Right lobe of liver (tissue), 6 donors: ENCODE data around the gene ATG7. TPM values are rescaled to one million over a fixed set of nuclear protein-coding genes. Genes with fewer than 3 reads are reported as not detected.

ENCODE experiments used
- ATAC-seq, 4 donors: fragments of 200-7000 bp; cut with Tn5 transposase; one replicate each; pipeline ENCODE4 v1.9.1; 2020; ENCODE audit warnings: mild to moderate bottlenecking in 4 of 4, moderate library complexity in 4 of 4
- DNase-seq, 3 donors: peaks; one replicate each; pipeline ENCODE4 v3.0.0-alpha.2; 2020
- H3K27ac ChIP-seq, 3 donors: fragments of 200-600 bp; one replicate each; pipeline ENCODE4 v1.8.0; 2022
- H3K27me3 ChIP-seq, 2 donors: fragments of 200-600 bp; one replicate each; pipeline ENCODE4 v1.8.0; 2022
- H3K36me3 ChIP-seq, 4 donors: fragments of 200-600 bp; sonication (generic) in 1 of 4; one replicate each; pipeline versions ENCODE4 v1.5.1 to v1.8.0; 2017 to 2022; ENCODE audit warnings: control low read depth in 1 of 4
- H3K4me1 ChIP-seq, 4 donors: fragments of 200-600 bp; sonication (generic) in 1 of 4; one replicate each; pipeline versions ENCODE4 v1.5.1 to v1.8.0; 2017 to 2022; ENCODE audit warnings: control low read depth in 1 of 4
- H3K4me3 ChIP-seq, 3 donors: fragments of 200-600 bp; one replicate each; pipeline ENCODE4 v1.8.0; 2022
- H3K9me3 ChIP-seq, 4 donors: fragments of 200-600 bp; sonication (generic) in 1 of 4; one replicate each; pipeline versions ENCODE4 v1.5.1 to v1.8.0; 2017 to 2022; ENCODE audit warnings: control low read depth in 1 of 4
- POLR2A ChIP-seq: fragments of 450-650 bp; IDR thresholded peaks from one replicate; pipeline ENCODE4 v1.6.1; 2017; ENCODE audit warnings: antibody characterized with exemption, mild to moderate bottlenecking
- WGBS: methylation state at CpG from one replicate; pipeline ENCODE4 v1.1.6; 2018; ENCODE audit warnings: low coverage, low lambda C conversion rate; ENCODE audit not compliant: insufficient coverage; ENCODE audit errors: missing lambda C conversion rate; 5-methylcytosine and 5-hydroxymethylcytosine counted together
- intact Hi-C, 2 donors: fragments of 100-400 bp; cut with DNase I; formaldehyde crosslinking; loops; one replicate each; pipeline versions ENCODE4 v1.11.2 to v1.14.1; 2022
- total RNA-seq, 6 experiments: library from RNA; depleted of rRNA in 2 of 6; stranded (reverse); fragments of >200 nt in 2 of 6; fragmentation: NEBNext Ultra II Directional in 3 of 6; extraction: Animal tissue kit (Norgen Biotek cat#: 25700) in 3 of 6; gene quantifications; one replicate each; pipeline versions ENCODE4 v1.1.0 to v1.2.4, GENCODE V29; 2016 to 2023
- TF ChIP-seq, protein P1 (sequence below), 4 donors: fragments of 200-600 bp in 3 of 4; fragments of 450-650 bp in 1 of 4; IDR thresholded peaks; one replicate each; pipeline versions ENCODE4 v1.5.1 to v1.8.0; 2016 to 2022; ENCODE audit warnings: antibody characterized with exemption in 4 of 4, mild to moderate bottlenecking in 2 of 4
- donor health status: DM: no; HTN: yes; CAD: no.
- donor health status: DM: no; HTN: no; CAD: no.
- donor health status: DM: no; HTN: no; CAD: no.
- donor health status: DM: no; HTN: yes; CAD: no.
- donor health status: DM: no; HTN: yes; CAD: no.

ATG7 gene
- total RNA-seq, 6 experiments from 2014 or later: 13.6 to 21.1 (median 15.8) TPM

DNA sequence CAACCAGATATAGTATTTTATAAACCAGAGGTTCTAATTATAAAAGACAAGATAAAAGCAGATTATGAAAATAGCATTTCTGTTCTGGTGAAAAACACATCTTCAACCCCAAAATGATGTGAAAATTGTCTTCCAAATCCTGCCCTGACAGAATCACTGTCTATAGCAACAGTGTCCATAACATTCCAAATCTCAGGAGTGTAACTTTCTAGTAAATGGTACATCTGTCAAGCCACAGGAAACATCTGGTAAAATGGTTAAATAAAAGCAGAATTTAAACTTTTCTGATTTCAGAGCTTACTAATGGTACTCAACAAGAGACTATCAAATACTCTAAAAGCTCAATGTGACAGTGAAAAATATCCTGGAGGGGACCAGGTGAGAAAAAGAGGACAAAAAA is 311.0 kb downstream of the ATG7 start:
- ATAC-seq (no peak), DNase-seq (no peak)
- Histone ChIP-seq H3K27ac (no peak overlapping the region), H3K27me3 (no peaks in the 10 kb centered on the region), H3K4me3 (no peak overlapping the region), H3K9me3 (no peaks in the 10 kb centered on the region), H3K4me1 (no peaks in the 10 kb centered on the region), H3K36me3 (no peaks in the 10 kb centered on the region)
- TF ChIP-seq, protein P1, sequence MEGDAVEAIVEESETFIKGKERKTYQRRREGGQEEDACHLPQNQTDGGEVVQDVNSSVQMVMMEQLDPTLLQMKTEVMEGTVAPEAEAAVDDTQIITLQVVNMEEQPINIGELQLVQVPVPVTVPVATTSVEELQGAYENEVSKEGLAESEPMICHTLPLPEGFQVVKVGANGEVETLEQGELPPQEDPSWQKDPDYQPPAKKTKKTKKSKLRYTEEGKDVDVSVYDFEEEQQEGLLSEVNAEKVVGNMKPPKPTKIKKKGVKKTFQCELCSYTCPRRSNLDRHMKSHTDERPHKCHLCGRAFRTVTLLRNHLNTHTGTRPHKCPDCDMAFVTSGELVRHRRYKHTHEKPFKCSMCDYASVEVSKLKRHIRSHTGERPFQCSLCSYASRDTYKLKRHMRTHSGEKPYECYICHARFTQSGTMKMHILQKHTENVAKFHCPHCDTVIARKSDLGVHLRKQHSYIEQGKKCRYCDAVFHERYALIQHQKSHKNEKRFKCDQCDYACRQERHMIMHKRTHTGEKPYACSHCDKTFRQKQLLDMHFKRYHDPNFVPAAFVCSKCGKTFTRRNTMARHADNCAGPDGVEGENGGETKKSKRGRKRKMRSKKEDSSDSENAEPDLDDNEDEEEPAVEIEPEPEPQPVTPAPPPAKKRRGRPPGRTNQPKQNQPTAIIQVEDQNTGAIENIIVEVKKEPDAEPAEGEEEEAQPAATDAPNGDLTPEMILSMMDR (IDR thresholded peaks at IDR 0.05): no peak
- no peak for TF ChIP-seq POLR2A
- intact Hi-C loops: no loop called here

DNA sequence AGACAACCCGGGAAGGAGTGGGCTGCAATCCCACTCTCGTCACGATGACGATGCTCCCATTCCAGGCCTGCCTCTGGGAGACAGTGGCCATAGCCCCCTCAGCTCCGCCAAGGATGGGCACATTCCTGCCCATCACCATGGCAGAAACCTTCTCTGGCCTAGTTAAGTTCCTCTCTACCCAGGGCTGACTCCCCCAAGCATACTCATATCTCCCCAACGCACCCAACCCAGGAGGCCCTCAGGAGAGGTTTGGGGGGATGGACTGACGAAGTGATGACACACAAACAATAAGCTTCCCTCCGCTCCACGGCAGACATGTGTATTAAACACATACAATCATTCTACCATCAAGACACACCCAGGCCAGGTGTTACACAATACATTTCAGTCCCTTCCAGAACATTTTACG is 311.4 kb downstream of the ATG7 start:
- Histone ChIP-seq H3K27ac (no peak overlapping the region), H3K4me3 (no peak overlapping the region), H3K4me1 (no peaks in the 10 kb centered on the region), H3K36me3 (no peaks in the 10 kb centered on the region), H3K9me3 (no peaks in the 10 kb centered on the region), H3K27me3 (no peaks in the 10 kb centered on the region)
- intact Hi-C loops: no loop called here
- TF ChIP-seq, protein P1 (IDR thresholded peaks at IDR 0.05): no peak
- no peak for TF ChIP-seq POLR2A
- no peak for ATAC-seq
- 65% methylated on average over 8 of the region's 10 CpGs for WGBS
- no peak for DNase-seq

DNA sequence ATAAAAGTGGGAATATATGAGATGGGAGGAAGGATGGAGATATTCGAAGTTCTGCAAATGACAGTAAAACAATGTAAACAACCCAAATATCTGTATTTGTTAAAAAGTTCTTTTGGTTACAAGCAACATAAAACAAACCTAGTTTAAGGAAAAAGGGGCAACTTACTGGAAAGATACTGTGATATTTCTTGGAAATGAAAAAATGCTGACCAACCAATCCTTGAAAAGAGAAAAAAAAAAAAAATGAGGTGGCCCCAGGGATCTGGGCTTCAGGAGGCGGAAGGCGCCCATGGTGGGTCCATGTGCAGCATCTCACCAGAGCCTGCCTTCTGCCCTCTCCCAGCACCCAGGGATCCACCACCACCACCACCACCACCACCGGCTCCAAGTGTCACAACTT is 312.4 kb downstream of the ATG7 start:
- ATAC-seq (no peak), DNase-seq (no peak)
- Histone ChIP-seq H3K4me1 (no peaks in the 10 kb centered on the region), H3K36me3 (no peaks in the 10 kb centered on the region), H3K27me3 (no peaks in the 10 kb centered on the region), H3K4me3 (no peak overlapping the region), H3K9me3 (no peaks in the 10 kb centered on the region), H3K27ac (no peak overlapping the region)
- TF ChIP-seq POLR2A: no peak
- intact Hi-C loops: no loop called here
- 81% methylated on average over 4 of the region's 4 CpGs for WGBS

DNA sequence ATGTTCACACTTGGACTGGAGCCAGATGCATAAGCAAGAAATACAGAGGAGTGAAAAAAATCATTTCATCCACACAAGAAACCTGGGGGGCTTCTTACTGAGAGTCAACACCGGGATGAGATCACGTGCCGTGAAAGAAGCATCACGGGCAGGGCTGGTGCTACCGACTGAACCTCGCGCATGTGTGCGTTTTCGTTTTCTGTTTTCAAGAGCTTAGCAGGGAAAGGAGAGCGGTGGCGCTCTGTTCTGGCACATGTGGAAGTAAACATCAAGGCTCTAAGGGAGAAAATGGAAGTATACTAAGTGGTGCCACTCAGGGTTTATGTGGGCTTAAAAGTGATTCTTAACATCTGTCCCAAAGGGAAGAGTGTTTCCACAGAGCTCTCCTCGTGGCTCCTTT is 315.6 kb downstream of the ATG7 start:
- no peak for DNase-seq
- Histone ChIP-seq H3K27me3 (no peaks in the 10 kb centered on the region), H3K27ac (no peak overlapping the region), H3K4me1 (peaks cover 0 to 3% (median 0%) of the 10 kb centered on the region in 4 donors), H3K4me3 (no peak overlapping the region), H3K9me3 (no peaks in the 10 kb centered on the region), H3K36me3 (no peaks in the 10 kb centered on the region)
- ATAC-seq: no peak
- TF ChIP-seq POLR2A: no peak
- intact Hi-C loops: no loop called here
- 93% methylated on average over 11 of the region's 12 CpGs for WGBS

DNA sequence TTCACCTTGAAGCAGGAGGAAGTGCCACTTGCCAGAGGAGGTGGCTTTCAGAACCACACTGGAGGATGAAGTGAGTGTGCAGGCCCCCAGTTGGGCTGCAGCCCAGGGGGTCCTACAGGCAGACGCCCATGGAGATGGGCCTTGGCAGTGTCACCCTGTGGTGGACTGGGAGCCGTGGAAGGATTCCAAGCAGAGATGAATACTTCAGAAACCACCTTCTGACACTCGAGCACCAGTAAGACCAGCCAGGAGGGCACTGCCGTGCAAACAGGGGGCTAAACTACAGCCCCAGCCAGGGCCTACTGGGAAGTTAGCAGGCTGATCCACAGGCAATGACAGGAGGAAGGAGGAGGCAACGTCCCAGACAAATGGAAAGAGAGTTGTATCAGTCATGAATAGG is 316.1 kb downstream of the ATG7 start:
- no peak for ATAC-seq
- WGBS: 78% methylated on average over 3 of the region's 5 CpGs
- intact Hi-C loops: no loop called here
- Histone ChIP-seq H3K4me3 (no peak overlapping the region), H3K36me3 (no peaks in the 10 kb centered on the region), H3K4me1 (peaks cover 0 to 5% (median 0%) of the 10 kb centered on the region in 4 donors), H3K27me3 (no peaks in the 10 kb centered on the region), H3K27ac (no peak overlapping the region), H3K9me3 (no peaks in the 10 kb centered on the region)
- no peak for TF ChIP-seq POLR2A
- TF ChIP-seq, protein P1 (IDR thresholded peaks at IDR 0.05): no peak
- DNase-seq: no peak

DNA sequence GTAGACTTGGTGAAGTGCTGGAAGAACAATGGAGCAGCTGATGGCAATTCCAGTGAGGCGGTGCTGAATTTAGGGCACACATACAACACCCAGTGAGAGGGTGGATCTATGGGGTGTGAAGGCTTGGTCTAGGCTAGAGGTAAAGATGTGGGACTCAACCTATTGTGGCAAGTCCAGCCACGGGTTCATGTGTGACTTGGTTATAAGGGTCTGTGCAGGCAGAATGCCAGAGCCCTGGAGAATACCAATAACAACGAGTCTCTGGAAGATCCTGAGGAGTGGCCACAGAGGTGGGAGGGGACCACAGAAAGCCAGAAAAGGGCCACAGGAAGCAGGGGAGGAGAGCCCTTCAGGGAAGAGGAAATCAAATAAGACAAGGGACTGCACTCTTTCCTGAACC is 316.6 kb downstream of the ATG7 start:
- Histone ChIP-seq H3K4me3 (no peak overlapping the region), H3K9me3 (no peaks in the 10 kb centered on the region), H3K36me3 (no peaks in the 10 kb centered on the region), H3K27me3 (no peaks in the 10 kb centered on the region), H3K27ac (no peak overlapping the region), H3K4me1 (peaks cover 0 to 5% (median 0%) of the 10 kb centered on the region in 4 donors)
- TF ChIP-seq, protein P1 (IDR thresholded peaks at IDR 0.05): no peak
- TF ChIP-seq POLR2A: no peak
- ATAC-seq: no peak
- DNase-seq: no peak
- WGBS: 62% methylated on average over 3 of the region's 3 CpGs
- intact Hi-C loops: no loop called here
